HCT116 (cell line): ENCODE data around the gene NGEF.

ENCODE experiments used
- EGR1 ChIP-seq: IDR thresholded peaks from 2 replicates; pipeline ENCODE4 v1.6.1; 2012; ENCODE audit warnings: low read depth
- EZH2 ChIP-seq: fragments of 200-600 bp; sonication (generic); IDR thresholded peaks from 2 replicates; pipeline ENCODE4 v1.6.1; 2017; ENCODE audit warnings: antibody characterized with exemption, mixed run types
- EZH2phosphoT487 ChIP-seq: fragments of 200-600 bp; IDR thresholded peaks from 2 replicates; pipeline ENCODE4 v1.6.1; 2018; ENCODE audit warnings: antibody characterized with exemption, borderline replicate concordance
- FOSL1 ChIP-seq: IDR thresholded peaks from 2 replicates; pipeline ENCODE4 v1.6.1; 2012; ENCODE audit warnings: low read depth
- POLR2A ChIP-seq: IDR thresholded peaks from 2 replicates; pipeline ENCODE4 v1.7.0; 2011; ENCODE audit warnings: borderline replicate concordance; ENCODE audit not compliant: insufficient read depth, insufficient read length; ENCODE audit errors: extremely low read depth
- ZNF274 ChIP-seq: fragments of 200-500 bp; sonication (Bioruptor generic); IDR thresholded peaks from 2 replicates; pipeline ENCODE4 v1.6.1; 2014; ENCODE audit warnings: mild to moderate bottlenecking, low read depth, low read length, inconsistent platforms
- TF ChIP-seq, protein P1 (sequence below), 3 experiments: fragments of 200-600 bp in 1 of 3; sonication (generic) in 1 of 3; IDR thresholded peaks in 2 of 3; conservative IDR thresholded peaks in 1 of 3; 2 replicates each; pipeline ENCODE4 v1.5.1; 2012 to 2017; ENCODE audit warnings: low read depth in 2 of 3, low read length in 2 of 3, antibody characterized with exemption in 1 of 3, borderline replicate concordance in 1 of 3, control low read depth in 1 of 3, mild to moderate bottlenecking in 1 of 3, mixed read lengths in 1 of 3, mixed run types in 1 of 3, moderate library complexity in 1 of 3; ENCODE audit not compliant: insufficient read depth in 1 of 3
- TF ChIP-seq, protein P2 (sequence below): IDR thresholded peaks from 2 replicates; pipeline ENCODE4 v1.6.1; 2012

DNA sequence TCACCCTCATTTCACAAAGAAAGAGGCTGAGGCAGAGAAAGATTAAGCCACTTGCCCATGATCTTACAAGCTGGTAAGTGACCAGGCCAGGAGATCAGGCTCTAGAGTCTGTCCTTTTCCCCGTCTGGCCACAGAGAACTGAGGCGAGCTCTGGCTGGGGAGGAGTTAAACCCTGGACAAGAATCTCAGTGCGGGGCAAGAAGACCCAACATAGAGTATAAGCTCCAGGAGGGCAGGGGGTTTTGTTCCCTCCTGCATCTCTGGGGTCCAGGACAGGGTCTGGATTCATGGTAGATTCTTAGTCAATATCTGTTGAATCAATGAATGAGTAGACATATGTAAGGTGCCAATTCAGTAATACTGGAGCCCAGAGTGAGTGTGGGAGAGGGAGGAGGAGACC lies 34.1 kb upstream of the NGEF start:
- TF ChIP-seq, protein P1, sequence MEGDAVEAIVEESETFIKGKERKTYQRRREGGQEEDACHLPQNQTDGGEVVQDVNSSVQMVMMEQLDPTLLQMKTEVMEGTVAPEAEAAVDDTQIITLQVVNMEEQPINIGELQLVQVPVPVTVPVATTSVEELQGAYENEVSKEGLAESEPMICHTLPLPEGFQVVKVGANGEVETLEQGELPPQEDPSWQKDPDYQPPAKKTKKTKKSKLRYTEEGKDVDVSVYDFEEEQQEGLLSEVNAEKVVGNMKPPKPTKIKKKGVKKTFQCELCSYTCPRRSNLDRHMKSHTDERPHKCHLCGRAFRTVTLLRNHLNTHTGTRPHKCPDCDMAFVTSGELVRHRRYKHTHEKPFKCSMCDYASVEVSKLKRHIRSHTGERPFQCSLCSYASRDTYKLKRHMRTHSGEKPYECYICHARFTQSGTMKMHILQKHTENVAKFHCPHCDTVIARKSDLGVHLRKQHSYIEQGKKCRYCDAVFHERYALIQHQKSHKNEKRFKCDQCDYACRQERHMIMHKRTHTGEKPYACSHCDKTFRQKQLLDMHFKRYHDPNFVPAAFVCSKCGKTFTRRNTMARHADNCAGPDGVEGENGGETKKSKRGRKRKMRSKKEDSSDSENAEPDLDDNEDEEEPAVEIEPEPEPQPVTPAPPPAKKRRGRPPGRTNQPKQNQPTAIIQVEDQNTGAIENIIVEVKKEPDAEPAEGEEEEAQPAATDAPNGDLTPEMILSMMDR (IDR thresholded peaks at IDR 0.05 in 2 of 3, conservative IDR thresholded peaks at IDR 0.05 in 1 of 3; ENCODE audit: borderline replicate concordance in 1 of 3, insufficient read depth in 1 of 3, low read depth in 2 of 3, low read length in 2 of 3), result no peak
- TF ChIP-seq POLR2A (no peak), EGR1 (no peak), EZH2 (no peak), EZH2phosphoT487 (no peak), ZNF274 (no peak), FOSL1 (no peak)
- TF ChIP-seq, protein P2, sequence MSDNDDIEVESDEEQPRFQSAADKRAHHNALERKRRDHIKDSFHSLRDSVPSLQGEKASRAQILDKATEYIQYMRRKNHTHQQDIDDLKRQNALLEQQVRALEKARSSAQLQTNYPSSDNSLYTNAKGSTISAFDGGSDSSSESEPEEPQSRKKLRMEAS, result no peak
